GM15510 (cell line): ENCODE data around the gene MARCO.

Experiments used
- POLR2A ChIP-seq: IDR thresholded peaks from 3 replicates; pipeline ENCODE4 v1.6.1; 2011; ENCODE audit warnings: borderline replicate concordance; ENCODE audit not compliant: insufficient read length; ENCODE audit errors: extremely low read depth

Gene MARCO

DNA sequence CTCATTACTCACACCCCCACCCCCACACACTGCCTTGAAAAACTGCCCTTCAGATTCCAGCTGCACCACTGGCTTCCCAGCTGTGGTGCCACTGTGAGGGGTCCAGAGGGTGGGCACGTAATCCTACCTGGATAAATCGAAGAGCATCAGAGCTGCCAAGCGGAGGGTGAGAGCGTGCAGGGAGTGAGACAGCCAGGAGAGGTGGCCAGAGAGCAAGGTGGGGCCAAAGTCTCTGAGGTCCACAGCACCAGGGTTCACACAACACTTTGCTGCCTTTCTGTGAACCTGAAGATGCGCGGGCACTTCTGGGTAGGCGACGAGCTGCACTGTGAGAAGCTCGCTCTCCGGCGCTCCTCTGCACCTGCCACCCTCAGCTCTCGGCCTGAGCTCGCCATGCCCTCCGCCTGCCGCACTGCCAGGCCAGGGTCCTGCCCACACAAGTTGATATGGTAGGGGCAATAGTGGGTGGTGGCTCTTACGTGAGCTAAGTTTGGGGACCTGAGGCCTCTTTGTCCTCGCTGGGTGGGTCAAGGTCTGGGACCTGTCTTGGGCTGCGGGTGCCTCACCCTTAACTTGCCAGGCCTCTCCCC is 83.9 kb downstream of the MARCO start:
- no peak for TF ChIP-seq POLR2A

DNA sequence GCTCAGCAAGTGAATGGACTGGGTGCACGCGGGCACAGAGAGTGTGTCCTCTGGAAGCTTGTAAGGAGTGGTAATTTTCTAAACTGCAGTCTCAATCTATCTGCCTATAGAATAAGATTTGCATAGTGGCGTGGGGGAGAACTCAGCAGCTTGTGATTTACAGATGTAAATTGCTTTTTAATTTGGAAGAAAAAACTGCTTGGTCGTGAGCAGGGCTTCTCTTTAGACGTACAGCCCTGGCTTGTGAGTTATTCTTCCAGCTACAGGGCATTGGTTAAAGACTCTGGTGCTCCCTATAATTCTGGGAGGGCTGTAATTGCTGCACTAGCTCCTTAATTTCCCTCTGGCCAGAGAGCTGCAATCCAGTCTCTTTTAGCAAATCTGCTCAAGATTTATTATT is 84.9 kb downstream of the MARCO start:
- no peak for TF ChIP-seq POLR2A

DNA sequence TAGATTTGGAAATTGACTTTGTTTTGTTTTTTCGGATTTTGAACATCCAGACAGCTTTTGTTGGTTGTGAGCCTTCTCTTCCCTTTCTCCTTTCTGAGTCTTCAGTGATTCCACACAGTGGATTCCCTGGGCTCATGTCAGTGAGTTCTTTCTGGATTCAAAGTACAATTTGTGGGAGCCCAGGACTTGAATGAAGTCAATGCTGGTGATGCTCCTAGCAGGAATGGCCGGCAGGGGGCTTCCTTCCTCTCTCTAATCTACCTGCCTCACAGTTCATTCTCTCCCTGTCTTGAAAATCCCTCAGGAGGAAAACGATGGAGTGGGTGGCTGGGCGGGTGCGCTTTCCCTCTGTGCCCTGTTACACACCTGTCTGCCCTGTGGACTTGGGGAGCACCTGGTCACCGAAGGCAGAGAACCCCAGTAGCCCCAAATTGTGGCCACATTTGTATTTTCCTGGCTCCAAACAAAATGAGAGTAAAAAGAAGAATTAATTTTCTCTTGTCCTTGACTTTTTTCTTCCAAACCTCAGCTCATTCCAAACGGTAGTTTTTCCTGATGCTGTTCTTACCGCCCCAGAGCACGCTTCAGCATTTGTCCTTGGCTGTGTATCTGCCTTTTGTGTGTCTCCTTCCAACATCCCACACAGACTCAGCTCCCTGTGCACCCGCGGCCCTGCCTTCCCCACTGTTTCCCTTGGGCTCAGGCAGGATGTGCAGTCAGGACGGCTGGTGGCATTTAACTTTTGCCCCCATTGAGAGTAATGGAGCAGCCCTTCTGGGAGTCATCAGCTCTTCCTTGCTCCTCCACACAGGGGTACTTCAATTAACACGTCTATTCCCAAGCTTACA is 86.6 kb downstream of the MARCO start:
- TF ChIP-seq POLR2A: no peak

DNA sequence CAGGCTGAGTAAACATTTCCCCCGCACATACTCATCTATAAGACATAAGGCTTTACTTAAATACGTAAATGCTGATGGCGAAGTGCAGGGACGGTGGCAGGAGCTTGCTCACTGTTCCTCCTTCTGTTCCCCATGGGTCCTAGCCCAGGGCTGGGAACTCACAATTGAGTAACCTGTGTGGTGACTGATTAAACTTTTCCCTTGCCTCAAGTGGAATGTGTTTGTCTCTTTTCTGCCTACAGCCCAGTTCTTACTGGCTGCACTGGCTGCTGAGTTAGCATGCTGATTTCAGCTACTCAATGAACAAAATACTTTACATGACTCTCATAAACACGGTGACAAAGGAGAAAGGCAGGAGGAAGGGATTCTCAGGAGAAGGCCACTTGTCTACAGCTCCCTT is 87.3 kb downstream of the MARCO start:
- no peak for TF ChIP-seq POLR2A

DNA sequence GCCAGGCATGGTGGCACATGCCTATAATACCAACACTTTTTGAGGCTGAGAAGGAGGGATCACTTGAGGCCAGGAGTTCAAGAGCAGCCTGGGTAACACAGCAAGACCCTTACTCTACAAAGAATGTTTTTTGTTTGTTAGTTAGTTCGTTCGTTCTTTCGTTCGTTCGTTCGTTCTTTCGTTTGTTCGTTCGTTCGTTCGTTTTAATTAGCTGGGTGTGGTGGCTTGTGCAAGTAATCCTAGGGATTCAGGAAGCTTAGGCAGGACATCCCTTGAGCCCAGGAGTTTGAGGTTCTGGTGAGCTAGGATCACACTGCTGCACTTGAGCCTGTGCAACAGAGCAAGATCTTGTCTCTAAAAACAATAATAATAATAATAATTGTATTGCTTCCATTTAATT is 98.7 kb downstream of the MARCO start:
- no peak for TF ChIP-seq POLR2A
